ENCODE data around the gene COL12A1. TPM values are rescaled to one million over a fixed set of nuclear protein-coding genes. Genes with fewer than 3 reads are reported as not detected.

Gene COL12A1
- total RNA-seq, 4 donors from 2014 or later: 17.2 to 30.5 (median 22.4) TPM

DNA sequence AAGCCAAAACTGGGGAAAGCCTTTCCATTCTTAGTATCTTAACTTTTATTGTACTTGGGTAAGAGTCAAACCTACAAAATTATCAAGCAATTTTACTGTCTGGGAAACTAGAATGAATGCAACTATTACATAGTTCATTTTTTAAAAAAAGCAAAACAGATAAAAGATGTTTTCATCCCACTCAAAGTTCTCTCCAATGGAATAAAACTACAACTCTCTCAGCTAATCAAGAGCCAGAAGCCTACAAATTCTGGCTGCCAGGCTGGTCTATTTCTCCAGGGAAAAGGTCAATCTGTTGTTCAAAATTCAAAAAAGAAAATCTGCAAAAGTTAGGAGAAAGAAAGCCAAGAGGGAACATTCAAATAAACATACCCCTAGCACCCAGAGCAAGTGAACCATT is 56.2 kb downstream of the COL12A1 start:
- Histone ChIP-seq H3K27me3 (no peaks in the 10 kb centered on the region), H3K9me3 (no peaks in the 10 kb centered on the region), H3K4me1 (no peaks in the 10 kb centered on the region), H3K4me3 (no peak overlapping the region), H3K27ac (no peak overlapping the region), H3K36me3 (no peaks in the 10 kb centered on the region)
- ATAC-seq (no peak), DNase-seq (no peak)
- in situ Hi-C loops (cut with MboI; ENCODE audit: low sequenced_read_pairs in 4 of 4) (no loop called here), intact Hi-C loops (cut with DNase I; ENCODE audit: low total_unique reads) (no loop called here)
- no peak for TF ChIP-seq POLR2A (IDR thresholded peaks at IDR 0.05)
- TF ChIP-seq, protein P1, sequence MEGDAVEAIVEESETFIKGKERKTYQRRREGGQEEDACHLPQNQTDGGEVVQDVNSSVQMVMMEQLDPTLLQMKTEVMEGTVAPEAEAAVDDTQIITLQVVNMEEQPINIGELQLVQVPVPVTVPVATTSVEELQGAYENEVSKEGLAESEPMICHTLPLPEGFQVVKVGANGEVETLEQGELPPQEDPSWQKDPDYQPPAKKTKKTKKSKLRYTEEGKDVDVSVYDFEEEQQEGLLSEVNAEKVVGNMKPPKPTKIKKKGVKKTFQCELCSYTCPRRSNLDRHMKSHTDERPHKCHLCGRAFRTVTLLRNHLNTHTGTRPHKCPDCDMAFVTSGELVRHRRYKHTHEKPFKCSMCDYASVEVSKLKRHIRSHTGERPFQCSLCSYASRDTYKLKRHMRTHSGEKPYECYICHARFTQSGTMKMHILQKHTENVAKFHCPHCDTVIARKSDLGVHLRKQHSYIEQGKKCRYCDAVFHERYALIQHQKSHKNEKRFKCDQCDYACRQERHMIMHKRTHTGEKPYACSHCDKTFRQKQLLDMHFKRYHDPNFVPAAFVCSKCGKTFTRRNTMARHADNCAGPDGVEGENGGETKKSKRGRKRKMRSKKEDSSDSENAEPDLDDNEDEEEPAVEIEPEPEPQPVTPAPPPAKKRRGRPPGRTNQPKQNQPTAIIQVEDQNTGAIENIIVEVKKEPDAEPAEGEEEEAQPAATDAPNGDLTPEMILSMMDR (IDR thresholded peaks at IDR 0.05 in 4 of 5, conservative IDR thresholded peaks at IDR 0.05 in 1 of 5): no peak

DNA sequence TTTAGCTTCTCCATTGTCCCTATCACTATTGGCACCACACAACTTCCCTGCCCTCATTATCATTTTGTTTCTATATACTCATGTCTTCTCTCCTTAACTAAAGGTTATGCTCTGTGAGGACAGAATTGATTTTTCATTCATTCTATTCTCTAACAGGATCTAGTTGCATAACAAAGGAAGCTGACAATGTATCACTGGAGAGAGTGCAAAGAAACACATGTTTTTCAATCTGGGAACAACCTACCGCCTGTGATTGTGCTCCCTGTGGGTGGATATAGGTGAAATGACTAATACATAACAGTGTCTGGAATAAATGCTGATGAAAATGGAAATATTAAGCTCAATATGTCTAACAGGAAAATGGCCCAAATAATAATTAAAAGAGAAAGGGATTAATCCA is 56.6 kb downstream of the COL12A1 start:
- no peak overlapping the region for H3K27ac ChIP-seq
- TF ChIP-seq, protein P1 (IDR thresholded peaks at IDR 0.05 in 4 of 5, conservative IDR thresholded peaks at IDR 0.05 in 1 of 5): no peak
- TF ChIP-seq POLR2A (IDR thresholded peaks at IDR 0.05): no peak
- intact Hi-C loops (cut with DNase I; ENCODE audit: low total_unique reads) (no loop called here), in situ Hi-C loops (cut with MboI; ENCODE audit: low sequenced_read_pairs in 4 of 4) (no loop called here)
- DNase-seq: no peak
- no peaks in the 10 kb centered on the region for H3K4me1 ChIP-seq
- H3K27me3 ChIP-seq: no peaks in the 10 kb centered on the region
- no peak overlapping the region for H3K4me3 ChIP-seq
- H3K36me3 ChIP-seq: no peaks in the 10 kb centered on the region
- no peak for ATAC-seq
- H3K9me3 ChIP-seq: no peaks in the 10 kb centered on the region

DNA sequence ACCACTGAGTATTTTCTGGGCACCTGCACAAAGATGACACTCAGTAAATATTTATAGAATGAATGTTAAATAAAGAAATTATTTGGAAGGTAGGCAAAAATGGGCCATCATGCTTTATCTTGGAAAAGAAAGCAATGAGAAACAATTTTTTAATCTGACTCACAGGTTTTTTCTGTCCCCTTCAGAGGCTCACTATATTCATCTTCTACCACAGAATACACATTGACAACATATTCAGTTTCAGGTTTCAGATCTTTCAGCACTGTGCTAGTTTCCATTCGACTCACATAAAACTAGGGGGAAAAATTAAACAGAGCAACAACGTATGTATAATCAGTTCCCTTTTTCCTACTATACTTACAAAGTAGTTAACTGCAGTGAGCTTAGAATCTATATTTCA is 58.3 kb downstream of the COL12A1 start:
- no peaks in the 10 kb centered on the region for H3K36me3 ChIP-seq
- intact Hi-C loops (cut with DNase I; ENCODE audit: low total_unique reads): no loop called here

DNA sequence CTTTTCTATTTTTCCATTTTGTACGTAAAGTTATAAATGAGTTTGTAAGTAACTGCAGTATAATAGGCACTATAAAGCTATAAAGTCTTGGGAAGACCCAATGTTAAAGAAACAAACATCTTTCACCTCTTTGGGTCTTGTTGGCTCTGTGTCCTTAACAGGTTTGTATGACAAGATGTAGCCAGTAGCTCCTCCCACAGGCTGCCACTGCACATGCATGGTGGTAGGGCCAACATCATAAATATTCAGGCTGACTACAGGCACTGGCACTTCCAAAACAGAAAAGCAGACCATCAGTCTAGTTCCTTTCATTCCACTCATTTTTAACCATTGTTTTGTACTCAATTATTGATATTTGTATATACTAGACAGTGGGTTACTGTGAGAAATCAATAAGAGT is 59.9 kb downstream of the COL12A1 start:
- no peak for ATAC-seq
- Histone ChIP-seq H3K4me1 (no peaks in the 10 kb centered on the region), H3K27ac (no peak overlapping the region), H3K27me3 (no peaks in the 10 kb centered on the region), H3K9me3 (no peaks in the 10 kb centered on the region), H3K36me3 (no peaks in the 10 kb centered on the region), H3K4me3 (no peak overlapping the region)
- no peak for TF ChIP-seq POLR2A (IDR thresholded peaks at IDR 0.05)
- TF ChIP-seq, protein P1 (IDR thresholded peaks at IDR 0.05 in 4 of 5, conservative IDR thresholded peaks at IDR 0.05 in 1 of 5): no peak
- in situ Hi-C loops (cut with MboI; ENCODE audit: low sequenced_read_pairs in 4 of 4) (no loop called here), intact Hi-C loops (cut with DNase I; ENCODE audit: low total_unique reads) (no loop called here)
- no peak for DNase-seq

More for the DNA sequence above, 58.3 kb downstream of the COL12A1 start:
- Histone ChIP-seq H3K4me1 (no peaks in the 10 kb centered on the region), H3K27me3 (no peaks in the 10 kb centered on the region), H3K27ac (no peak overlapping the region), H3K9me3 (no peaks in the 10 kb centered on the region), H3K4me3 (no peak overlapping the region)
- DNase-seq (no peak), ATAC-seq (no peak)
- in situ Hi-C loops (cut with MboI; ENCODE audit: low sequenced_read_pairs in 4 of 4): no loop called here
- TF ChIP-seq, protein P1 (IDR thresholded peaks at IDR 0.05 in 4 of 5, conservative IDR thresholded peaks at IDR 0.05 in 1 of 5): no peak
- TF ChIP-seq POLR2A (IDR thresholded peaks at IDR 0.05): no peak

DNA sequence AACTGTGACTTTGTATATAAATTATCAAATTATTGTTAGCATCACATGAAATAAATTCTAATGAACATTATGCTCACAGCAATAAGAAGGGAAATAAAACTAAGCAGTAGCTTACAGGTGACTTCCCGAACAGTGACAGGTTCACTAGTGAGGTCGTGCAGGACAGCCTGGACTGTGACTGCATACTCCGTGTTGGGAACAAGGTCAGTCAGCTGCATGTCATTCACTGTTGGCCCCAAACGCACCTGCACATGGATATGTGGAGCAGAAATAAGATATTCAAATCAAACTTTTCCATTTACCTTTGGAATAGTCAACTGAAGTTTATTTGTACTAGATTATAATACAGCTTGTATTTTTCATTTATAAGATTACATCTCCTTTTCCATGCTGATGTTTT is 60.6 kb downstream of the COL12A1 start:
- Histone ChIP-seq H3K36me3 (no peaks in the 10 kb centered on the region), H3K27me3 (no peaks in the 10 kb centered on the region), H3K4me1 (no peaks in the 10 kb centered on the region), H3K27ac (no peak overlapping the region), H3K4me3 (no peak overlapping the region), H3K9me3 (no peaks in the 10 kb centered on the region)
- TF ChIP-seq POLR2A (IDR thresholded peaks at IDR 0.05): no peak
- TF ChIP-seq, protein P1 (IDR thresholded peaks at IDR 0.05 in 4 of 5, conservative IDR thresholded peaks at IDR 0.05 in 1 of 5): no peak
- DNase-seq (no peak), ATAC-seq (no peak)
- in situ Hi-C loops (cut with MboI; ENCODE audit: low sequenced_read_pairs in 4 of 4) (no loop called here), intact Hi-C loops (cut with DNase I; ENCODE audit: low total_unique reads) (no loop called here)

Measured in gastrocnemius medialis (tissue), 4 donors.